Stimulated activated CD4-positive, alpha-beta T cell treated with anti-CD3 and anti-CD28 coated beads, Interleukin-2, amount 100 ng/mL, for 4 hours (primary cell): Measurements from ENCODE around the gene HBP1.
"Not testable (repeated sequence)": the region's sequence is repeated elsewhere in the genome, so short reads cannot be mapped to it uniquely, and the experiment has no call there.

Experiments used
- DNase-seq: peaks from one replicate; pipeline ENCODE4 v3.0.0-alpha.2; 2020; ENCODE audit warnings: low read depth

The HBP1 gene

DNA sequence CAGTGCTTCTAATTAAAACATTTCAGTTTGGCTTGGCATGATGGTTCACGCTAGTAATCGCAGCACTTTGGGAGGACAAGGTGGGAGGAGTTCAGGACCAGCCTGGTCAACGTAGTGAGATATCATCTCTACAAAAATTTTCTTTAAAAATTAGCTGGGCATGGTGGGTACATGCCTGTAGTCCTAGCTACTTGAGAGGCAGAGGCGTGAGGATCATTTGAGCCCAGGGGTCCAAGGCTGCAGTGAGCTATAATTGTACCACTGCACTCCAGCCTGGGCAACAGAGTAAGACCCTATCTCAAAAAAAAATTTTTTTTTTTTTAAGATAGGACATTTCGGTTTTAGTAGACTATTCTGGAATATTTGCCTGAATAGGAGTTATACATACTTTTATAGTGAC, 12.4 kb downstream of the HBP1 start:
- DNase-seq = no peak

DNA sequence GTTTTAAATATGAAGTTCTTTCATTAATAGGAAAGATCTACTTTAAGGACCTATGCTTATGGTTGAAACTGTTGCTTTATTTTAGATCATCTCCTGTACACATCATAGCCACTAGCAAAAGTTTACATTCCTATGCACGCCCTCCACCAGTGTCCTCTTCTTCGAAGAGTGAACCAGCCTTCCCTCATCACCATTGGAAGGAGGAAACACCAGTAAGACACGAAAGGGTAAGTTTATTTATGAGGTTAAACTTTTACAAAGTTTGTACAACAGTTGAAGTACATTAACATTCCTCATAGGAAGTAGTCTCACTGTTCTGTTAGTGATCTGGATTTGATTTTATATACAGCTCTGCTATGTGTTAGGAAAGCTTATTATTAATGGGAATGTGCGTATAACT, 16.9 kb downstream of the HBP1 start:
- no peak for DNase-seq

DNA sequence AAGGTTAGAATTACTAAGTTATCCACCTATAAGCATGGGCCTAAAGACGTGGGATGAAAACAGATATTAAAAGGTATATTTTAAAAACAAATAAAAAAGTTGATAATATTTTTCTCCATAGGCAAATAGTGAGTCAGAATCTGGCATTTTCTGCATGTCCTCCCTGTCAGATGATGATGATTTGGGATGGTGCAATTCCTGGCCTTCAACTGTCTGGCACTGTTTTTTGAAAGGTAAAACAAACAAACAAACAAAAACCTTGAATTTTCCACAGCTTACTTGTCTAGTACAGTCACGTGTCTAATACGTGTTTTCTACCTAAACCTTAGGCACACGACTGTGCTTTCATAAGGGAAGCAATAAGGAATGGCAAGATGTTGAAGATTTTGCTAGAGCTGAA, 17.4 kb downstream of the HBP1 start:
- no peak for DNase-seq

DNA sequence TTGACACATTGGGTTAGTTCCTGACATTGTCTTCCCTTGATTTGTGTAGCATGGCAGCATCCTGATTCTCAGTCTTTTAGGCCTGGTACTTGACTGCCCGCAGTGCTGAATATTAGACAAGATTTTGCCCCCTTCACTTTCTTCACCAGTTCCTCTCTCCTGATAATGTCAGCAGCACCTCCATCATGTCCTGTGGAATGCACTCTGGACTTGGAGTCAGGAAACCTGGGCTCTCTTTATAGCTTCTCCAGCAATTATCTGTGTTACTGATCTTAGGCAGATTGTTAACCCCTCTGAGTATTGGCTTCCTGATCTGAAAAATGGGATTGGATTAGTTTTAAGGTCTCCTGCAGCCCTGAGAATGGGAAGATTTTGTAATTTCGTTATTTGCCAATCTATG, 19.0 kb downstream of the HBP1 start:
- no peak for DNase-seq

DNA sequence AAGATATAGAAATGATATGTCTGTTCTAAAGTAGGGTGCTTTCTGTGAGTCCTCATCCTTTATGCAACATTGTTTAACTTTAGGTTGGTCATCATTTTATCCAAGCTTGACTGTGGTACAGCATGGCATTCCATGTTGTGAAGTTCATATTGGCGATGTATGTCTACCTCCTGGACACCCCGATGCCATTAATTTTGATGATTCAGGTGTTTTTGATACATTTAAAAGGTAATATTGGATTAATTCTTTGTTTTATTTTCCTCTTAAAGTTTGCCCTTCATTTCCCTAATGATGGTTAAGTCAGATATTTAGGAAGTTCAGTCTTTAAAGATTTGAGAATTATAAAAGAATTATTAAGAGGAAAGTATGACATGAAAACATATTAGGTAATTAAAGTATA, 21.3 kb downstream of the HBP1 start:
- DNase-seq = no peak

DNA sequence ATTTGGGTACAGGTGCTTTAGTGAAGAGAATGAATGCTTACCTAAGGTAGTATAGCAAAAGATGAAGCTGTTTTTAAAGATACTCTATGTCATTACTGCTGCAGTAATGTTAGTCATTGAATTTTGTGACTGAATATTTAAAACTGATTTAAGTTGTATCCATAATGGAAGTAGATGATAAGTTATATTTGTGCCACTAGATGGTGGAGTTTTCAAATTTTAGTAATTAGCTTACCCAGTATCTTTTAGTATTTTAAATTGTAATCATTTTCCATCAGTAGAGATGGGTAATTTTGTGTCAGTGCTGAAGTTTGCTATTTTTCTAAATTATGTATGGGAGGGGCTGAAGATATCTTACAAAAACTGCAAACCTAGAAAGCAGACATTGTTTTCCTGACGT, 25.2 kb downstream of the HBP1 start:
- DNase-seq = no peak

DNA sequence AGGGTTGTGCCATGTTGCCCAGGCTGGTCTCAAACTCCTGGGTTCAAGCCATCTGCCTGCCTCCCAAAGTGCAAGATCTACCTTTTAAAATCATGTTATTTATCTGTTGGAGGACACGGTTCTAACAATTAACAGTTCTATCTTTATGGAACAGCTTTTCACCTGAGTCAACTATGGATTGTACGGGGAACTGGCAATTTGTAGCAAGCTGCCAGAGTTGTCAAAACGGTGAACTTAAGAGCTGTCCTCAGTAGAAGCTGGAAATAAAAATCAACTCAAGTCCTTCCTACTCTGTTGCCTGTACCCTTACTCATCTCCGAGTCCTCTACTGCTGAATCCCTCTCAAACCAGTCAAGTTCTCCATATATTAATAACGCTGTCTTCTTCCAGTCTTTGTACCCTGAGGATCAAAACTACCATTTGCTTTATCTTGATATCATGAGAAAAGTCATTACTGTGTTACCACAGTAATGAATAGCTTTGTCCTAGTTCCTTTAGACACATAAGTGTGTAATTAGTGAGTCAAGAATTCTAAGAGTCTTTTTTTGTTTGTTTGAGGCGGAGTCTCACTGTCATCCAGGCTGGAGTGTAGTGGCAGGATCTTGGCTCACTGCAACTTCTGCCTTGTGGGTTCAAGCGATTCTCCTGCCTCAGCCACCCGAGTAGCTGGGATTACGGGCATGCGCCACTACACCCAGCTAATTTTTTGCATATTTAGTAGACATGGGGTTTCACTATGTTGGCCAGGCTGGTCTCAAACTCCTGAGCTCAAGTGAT, 28.2 kb downstream of the HBP1 start:
- no peak for DNase-seq

DNA sequence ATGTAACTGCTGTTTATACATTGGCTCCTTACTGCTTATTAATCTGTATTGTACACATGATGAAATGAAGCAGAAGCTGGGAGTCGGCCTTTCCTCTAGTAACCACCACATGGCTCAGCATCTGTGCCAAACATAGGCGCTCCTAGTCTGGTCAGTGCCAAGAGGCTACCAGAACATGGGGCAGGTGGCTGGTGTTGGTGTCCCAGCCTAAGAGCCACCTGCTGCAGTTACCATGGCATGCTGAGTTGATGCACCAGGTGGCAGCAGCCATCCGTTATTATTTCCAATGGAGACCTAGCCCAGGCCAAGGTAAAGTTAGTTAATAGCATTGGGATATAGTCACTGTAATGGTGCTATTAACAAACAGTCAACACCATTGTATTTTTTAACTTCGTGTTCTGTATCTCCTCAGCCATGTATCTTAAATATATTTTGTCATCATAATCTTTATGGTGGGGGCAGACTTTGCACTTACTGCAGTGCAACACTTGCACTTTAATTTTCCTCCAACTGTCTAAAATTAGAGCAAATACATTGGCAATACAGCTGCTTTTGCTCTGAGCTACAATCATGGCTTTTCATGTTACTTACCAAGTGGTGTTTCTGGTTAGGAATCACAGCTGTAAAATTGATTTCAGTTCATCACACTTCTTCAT, 33.1 kb downstream of the HBP1 start:
- DNase-seq = no peak

DNA sequence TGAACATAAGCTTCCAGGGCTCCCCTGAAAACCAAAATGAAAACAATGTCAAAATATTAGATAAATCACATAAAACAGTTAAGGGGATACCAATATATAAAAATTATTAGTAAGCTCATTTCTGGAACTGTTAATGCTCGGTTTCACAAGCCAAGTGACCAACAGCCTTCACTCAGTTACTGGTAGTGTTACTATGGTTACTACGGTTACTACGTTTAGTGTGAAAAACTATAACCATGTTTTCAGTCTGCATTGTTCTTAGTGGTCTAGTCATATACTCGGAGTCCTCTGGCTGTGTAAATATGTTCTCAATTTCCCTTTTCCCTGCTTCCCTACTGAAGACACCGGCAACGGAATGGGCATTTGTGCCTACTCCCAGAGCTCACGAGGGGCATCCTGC, 34.8 kb downstream of the HBP1 start:
- no peak for DNase-seq

DNA sequence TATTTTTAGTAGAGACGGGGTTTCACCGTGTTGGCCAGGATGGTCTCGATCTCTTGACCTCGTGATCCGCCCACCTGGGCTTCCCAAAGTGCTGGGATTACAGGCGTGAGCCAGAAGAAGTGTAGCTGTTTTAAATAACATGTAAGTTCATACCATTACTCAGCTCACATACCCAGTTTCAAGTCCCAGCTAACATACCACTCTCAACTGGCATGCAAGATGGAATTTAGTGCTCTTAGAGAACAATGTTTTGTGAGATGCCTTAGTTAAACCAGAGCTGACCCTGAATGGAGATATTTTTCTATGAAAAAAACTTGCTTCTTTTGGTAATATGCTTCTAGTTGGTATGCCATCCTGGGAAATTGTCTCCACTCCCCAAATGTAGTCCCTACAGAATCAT, 37.3 kb downstream of the HBP1 start:
- no peak for DNase-seq

DNA sequence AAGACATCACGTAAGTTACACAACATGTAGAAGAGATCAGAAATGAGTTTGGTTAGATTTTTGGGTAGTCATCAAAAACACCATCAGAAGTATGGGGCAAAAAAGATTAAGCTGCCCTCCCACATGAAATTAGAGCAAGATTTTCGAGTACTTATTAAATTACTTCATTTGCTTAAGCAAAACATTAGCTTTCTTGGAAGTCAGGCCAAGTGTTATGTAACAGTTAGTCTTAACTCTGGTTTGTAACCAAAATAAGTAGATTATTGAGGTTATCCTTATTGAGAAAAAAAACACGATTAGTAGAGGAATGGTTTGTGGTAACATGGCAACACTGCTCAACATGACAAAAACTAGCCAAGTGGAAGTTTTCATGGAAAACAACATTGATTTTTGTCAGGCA, 37.9 kb downstream of the HBP1 start:
- no peak for DNase-seq

DNA sequence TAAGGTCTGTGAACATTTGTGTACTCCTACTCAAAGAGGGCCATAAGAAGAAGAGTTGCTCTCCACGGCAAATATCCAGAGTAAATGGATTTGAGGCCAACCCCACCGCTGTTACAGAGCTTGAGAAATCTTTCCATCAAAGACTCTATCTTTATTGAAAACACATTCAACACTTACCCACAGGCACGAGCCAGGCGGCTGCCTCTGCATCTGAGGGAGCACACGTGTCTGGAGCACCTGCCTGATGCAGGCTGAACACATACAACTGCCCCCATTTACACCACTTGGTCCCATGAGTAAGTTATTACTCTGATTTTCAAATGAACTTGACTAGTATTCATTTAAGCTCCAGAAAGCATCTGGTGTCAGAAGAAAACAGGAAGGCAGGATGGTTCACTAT, 38.7 kb downstream of the HBP1 start:
- DNase-seq = no peak

DNA sequence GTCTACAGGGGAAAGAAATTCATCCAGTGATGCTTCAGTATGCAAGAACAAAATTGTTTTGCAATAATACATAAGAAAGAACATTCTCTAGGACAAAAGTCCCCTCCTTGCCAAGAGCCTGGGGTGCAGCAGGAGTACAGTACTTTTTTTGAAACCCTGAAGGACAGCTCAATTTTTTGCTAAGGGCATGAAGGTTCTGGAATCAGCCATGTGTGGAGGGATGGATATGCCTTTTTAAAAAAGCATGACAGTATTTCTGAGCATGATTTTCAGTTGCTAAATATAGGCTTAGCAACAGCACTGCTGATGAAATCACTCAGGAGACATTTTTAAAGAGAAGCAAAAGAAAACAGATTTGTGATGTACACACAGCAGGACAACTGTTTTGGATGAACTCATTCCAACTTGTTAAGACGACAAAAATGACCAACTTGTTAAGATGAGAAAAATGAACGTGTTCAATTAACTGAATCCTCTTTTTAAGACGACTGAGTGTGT, 39.3 kb downstream of the HBP1 start:
- DNase-seq = no peak

DNA sequence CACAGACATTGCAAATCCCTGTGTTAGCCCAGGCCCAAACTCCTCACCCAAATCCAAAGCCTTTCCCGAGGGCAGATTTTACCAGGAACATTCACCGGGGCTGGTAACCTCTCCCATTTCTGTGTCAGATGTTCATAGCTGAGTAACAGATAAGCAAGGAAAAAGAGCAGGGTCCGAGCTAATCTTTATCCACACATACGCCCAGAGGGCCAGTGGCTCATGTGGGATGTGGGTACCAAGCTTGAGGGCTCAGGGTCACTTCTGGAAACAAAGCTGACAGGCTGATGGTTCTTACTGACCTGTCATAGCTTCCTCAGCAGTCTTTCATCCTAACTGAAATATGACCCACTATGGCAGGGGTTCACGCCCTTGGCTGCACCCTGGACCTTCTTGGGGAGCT, 39.8 kb downstream of the HBP1 start:
- no peak for DNase-seq

DNA sequence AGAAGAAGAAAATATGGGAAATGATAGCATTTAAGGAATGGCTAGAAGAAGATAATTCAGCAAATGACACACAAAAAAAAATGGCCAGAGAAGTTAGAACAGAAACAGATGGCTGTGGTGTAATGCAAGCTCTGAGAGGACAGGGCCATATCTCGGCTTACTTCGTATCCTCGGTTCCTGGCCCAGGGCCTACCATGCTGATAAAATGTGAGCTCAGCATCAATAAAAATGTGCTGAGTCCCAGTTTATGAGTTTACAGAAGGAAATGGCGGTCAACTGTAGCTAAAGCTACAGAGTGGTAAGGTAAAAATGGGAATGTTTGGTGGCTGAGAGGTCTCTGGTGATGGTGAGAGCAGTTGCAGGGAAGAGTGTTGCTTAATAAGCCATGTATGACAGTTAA, 40.8 kb downstream of the HBP1 start:
- no peak for DNase-seq

DNA sequence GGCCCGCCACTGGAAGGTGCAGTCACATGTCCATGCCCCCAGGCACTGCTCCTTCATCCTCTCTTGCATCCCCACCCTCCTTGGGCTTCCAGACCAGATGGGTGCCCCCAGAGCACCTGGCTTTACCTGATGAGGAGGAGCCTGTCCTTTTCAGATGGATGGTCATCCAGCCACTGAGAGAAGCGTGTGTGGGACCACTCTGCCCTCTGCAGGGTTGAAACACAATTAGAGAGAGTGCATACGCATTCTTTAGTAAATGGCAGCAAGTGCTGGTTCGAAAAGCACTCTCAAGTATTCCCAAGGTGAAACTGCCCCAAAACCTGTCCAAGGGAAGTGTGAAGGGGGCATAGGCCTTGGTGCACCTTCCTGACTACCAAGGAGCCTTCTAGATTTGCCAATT, 41.6 kb downstream of the HBP1 start:
- DNase-seq = no peak

DNA sequence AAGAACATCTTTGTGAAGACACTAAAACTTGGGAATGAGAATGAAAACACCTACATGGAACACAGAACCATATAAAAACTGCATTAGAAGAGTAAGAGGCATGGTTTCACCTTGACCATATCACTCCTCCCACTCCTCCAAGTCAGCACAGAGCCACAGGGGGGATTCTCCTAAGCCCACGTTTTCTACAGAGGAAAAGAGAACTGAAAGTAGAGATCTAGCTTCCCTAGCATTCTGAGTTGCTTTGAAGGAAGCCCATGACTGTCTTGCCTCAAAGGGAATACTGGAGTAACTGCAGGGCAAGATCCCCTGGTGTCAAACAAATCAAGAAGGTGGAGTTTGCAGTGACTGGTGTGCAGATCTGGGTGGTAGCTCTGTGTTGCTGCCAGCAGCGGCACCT, 43.9 kb downstream of the HBP1 start:
- no peak for DNase-seq

DNA sequence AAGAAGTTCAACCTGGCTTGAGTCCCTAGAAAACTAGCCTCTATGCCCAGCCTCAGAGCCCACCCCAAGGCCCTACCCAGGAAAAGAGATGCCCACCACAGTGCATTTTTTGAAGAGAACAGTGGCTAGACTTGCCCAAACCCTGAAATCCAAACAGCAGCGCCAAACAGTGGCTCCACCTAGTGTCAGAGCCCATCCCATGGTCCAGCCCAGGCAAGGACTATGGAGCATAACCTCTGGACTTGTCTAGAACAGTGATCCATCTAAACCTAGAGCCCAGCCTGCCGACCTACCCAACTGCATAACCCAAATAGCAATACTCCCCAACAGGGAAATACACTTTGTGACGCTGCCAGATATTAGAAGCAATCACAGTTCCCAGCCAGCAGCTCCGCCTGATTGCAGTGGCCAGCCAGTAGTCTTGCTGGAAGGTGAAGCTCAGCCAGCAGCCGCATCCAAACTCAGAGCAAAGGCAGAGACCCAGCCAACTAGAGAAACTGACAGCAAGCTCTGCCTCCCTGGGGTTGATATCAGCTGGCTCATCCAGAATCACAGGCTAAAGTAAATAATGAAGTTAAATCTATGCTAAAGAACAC, 44.5 kb downstream of the HBP1 start:
- no peak for DNase-seq

DNA sequence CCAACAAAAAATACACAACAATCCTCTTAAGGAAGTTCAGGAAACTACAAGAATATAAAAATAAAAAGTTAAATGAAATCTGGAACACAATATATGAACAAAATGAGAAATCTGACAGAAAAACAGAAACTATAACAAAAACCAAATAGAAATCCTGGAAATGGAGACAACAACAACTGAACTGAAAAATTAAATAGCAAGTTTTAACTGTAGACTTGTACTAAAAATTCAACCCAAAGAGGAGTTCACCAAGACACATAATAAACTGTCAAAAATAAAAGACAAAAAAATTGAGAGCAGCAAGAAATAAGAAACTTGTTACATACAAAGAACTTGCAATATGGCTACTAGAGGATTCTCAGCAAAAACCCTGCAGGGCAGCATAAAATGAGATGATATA, 45.1 kb downstream of the HBP1 start:
- no peak for DNase-seq

DNA sequence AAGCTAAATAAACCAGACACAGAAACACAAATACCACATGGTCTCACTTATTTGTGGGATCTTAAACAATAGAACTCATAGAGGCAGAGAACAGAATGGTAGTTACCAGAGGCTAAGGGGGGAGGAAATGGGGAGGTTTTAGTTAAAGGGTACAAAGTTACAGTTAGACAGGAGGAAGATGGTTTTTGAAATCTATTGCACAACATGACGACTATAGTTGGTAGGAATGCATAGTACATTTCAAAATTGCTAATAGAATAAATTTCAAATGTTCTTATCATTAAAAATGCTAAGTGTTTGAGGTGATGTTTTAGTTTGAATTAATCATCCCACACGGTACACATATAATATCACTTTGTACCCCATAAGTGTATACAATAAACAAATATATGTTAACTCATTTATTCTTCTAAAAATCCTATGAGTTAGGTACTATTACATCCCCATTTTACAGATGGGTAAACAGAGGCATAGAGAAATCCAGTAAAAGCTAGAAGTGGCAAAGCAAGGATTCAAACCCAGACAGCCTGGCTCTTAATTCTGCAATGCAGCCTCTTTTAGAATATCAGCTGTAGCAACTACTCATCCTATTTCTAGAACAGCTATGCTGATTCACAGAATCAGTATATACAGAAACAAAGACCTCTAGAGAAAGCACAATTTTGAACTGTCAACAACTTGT, 50.9 kb downstream of the HBP1 start:
- DNase-seq = no peak

DNA sequence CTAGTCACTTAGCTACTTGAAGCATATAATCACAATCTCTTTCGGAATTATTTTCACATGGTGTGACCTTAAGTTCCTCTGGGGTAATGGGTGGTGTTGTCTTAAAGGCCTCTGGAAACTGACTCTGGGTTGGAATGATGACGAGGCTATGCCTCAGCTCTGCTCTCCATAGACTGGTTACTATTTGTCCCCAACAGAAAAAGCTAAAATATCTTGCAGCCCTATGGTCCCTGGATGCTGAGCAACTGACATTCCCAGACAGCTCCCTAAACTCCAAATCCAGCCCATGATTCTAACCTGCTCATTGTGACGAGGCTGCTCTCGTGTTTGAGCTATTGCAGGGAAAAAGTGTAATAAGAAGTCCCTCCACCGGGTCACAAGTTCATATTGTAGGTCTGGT, 51.6 kb downstream of the HBP1 start:
- no peak for DNase-seq

DNA sequence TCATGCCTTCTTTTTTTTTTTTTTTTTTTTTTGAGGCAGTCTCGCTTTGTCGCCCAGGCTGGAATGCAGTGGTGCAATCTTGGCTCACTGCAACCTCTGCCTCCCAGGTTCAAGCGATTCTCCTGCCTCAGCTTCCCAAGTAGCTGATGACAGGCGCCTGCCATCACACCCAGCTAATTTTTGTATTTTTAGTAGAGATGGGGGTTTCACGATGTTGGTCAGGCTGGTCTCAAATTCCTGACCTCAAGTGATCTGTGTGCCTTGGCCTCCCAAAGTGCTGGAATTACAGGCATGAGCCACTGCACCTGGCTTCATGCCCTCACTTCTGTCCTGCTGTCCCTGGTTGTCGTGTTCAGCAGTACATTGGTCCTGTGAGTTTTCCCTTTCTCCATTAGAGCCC, 52.0 kb downstream of the HBP1 start:
- not testable (repeated sequence) for DNase-seq
